SK-N-SH treated with all-trans-retinoic acid at 6 μM for 48 hours (cell line): ENCODE data around the gene KAT6B.

Experiments
- ATAC-seq: fragments of 200-7000 bp; cut with Tn5 transposase; 3 replicates; pipeline ENCODE4 v1.9.1; 2020; ENCODE audit warnings: mild to moderate bottlenecking, moderate library complexity
- ARNTL ChIP-seq: fragments of 450-650 bp; formaldehyde crosslinking; IDR thresholded peaks from 2 replicates; pipeline ENCODE4 v1.5.0; 2020; ENCODE audit warnings: low read depth, mild to moderate bottlenecking, moderate library complexity, borderline replicate concordance
- BACH2 ChIP-seq: fragments of 250-450 bp; sonication (Bioruptor Pico); IDR thresholded peaks from 2 replicates; pipeline ENCODE4 v1.9.0; 2021; ENCODE audit warnings: mild to moderate bottlenecking, borderline replicate concordance
- CREB5 ChIP-seq: fragments of 250-450 bp; sonication (Bioruptor Pico); IDR thresholded peaks from 2 replicates; pipeline ENCODE4 v1.5.1; 2020; ENCODE audit warnings: low read depth, mild to moderate bottlenecking, moderate library complexity
- CSDC2 ChIP-seq: fragments of 250-450 bp; sonication (Bioruptor Pico); IDR thresholded peaks from 2 replicates; pipeline ENCODE4 v1.5.0; 2020; ENCODE audit warnings: mild to moderate bottlenecking, moderate library complexity
- CSRNP3 ChIP-seq: fragments of 250-450 bp; sonication (Bioruptor Pico); IDR thresholded peaks from 2 replicates; pipeline ENCODE4 v1.5.1; 2021; ENCODE audit warnings: mild to moderate bottlenecking, moderate library complexity
- ESRRG ChIP-seq: fragments of 250-450 bp; sonication (Bioruptor Pico); IDR thresholded peaks from 2 replicates; pipeline ENCODE4 v1.6.1; 2021; ENCODE audit warnings: mild to moderate bottlenecking
- GLIS3 ChIP-seq: fragments of 250-450 bp; sonication (Bioruptor Pico); IDR thresholded peaks from 2 replicates; pipeline ENCODE4 v1.5.0; 2020; ENCODE audit warnings: mild to moderate bottlenecking, moderate library complexity
- ISL1 ChIP-seq: fragments of 250-450 bp; sonication (Bioruptor Pico); IDR thresholded peaks from 2 replicates; pipeline ENCODE4 v2.1.2; 2022; ENCODE audit warnings: mild to moderate bottlenecking, moderate library complexity
- OSR1 ChIP-seq: fragments of 250-450 bp; sonication (Bioruptor Pico); IDR thresholded peaks from 2 replicates; pipeline ENCODE4 v1.8.0; 2022; ENCODE audit warnings: moderate library complexity, mild to moderate bottlenecking, inconsistent platforms
- PATZ1 ChIP-seq: fragments of 250-450 bp; sonication (Bioruptor Pico); IDR thresholded peaks from 2 replicates; pipeline ENCODE4 v1.8.0; 2020; ENCODE audit warnings: mild to moderate bottlenecking, moderate library complexity, borderline replicate concordance
- POU6F1 ChIP-seq: fragments of 250-450 bp; sonication (Bioruptor Pico); IDR thresholded peaks from 2 replicates; pipeline ENCODE4 v1.8.0; 2021; ENCODE audit warnings: low read depth, mild to moderate bottlenecking, moderate library complexity, borderline replicate concordance
- PPARA ChIP-seq: fragments of 250-450 bp; sonication (Bioruptor Pico); IDR thresholded peaks from 2 replicates; pipeline ENCODE4 v1.5.0; 2020; ENCODE audit warnings: mild to moderate bottlenecking, borderline replicate concordance
- RARB ChIP-seq: fragments of 250-450 bp; sonication (Bioruptor Pico); IDR thresholded peaks from 2 replicates; pipeline ENCODE4 v1.8.0; 2021; ENCODE audit warnings: mild to moderate bottlenecking, moderate library complexity
- SNAI2 ChIP-seq: fragments of 250-450 bp; sonication (Bioruptor Pico); IDR thresholded peaks from 2 replicates; pipeline ENCODE4 v1.5.0; 2020; ENCODE audit warnings: mild to moderate bottlenecking, moderate library complexity
- TCF4 ChIP-seq: fragments of 250-450 bp; sonication (Bioruptor Pico); IDR thresholded peaks from 2 replicates; pipeline ENCODE4 v1.8.0; 2021; ENCODE audit warnings: mild to moderate bottlenecking, moderate library complexity, borderline replicate concordance
- TOX ChIP-seq: fragments of 250-450 bp; sonication (Bioruptor Pico); IDR thresholded peaks from 2 replicates; pipeline ENCODE4 v1.8.0; 2021; ENCODE audit warnings: mild to moderate bottlenecking, moderate library complexity, borderline replicate concordance
- TSHZ2 ChIP-seq: fragments of 250-450 bp; sonication (Bioruptor Pico); IDR thresholded peaks from 2 replicates; pipeline ENCODE4 v1.5.0; 2020; ENCODE audit warnings: mild to moderate bottlenecking, moderate library complexity
- ZC3H10 ChIP-seq: fragments of 250-450 bp; sonication (Bioruptor Pico); IDR thresholded peaks from 2 replicates; pipeline ENCODE4 v1.5.1; 2021; ENCODE audit warnings: mild to moderate bottlenecking, moderate library complexity
- ZFP3 ChIP-seq: fragments of 250-450 bp; sonication (Bioruptor Pico); IDR thresholded peaks from 2 replicates; pipeline ENCODE4 v1.5.0; 2020; ENCODE audit warnings: mild to moderate bottlenecking, moderate library complexity
- ZFP30 ChIP-seq: fragments of 450-650 bp; formaldehyde crosslinking; IDR thresholded peaks from 2 replicates; pipeline ENCODE4 v1.5.0; 2022; ENCODE audit warnings: mild to moderate bottlenecking, moderate library complexity
- ZNF565 ChIP-seq: fragments of 450-650 bp; formaldehyde crosslinking; conservative IDR thresholded peaks from 2 replicates; pipeline ENCODE4 v1.5.0; 2020; ENCODE audit warnings: low read depth, mild to moderate bottlenecking, moderate library complexity
- ZNF70 ChIP-seq: fragments of 450-650 bp; formaldehyde crosslinking; IDR thresholded peaks from 2 replicates; pipeline ENCODE4 v1.5.0; 2020; ENCODE audit warnings: mild to moderate bottlenecking, moderate library complexity
- ZNF8 ChIP-seq: fragments of 450-650 bp; formaldehyde crosslinking; IDR thresholded peaks from 2 replicates; pipeline ENCODE4 v1.5.0; 2020; ENCODE audit warnings: mild to moderate bottlenecking, moderate library complexity

KAT6B gene

GRCh38 chr10:75068523-75068922 is 242.1 kb downstream of the KAT6B start:
- ATAC-seq, result no peak
- TF ChIP-seq POU6F1 (CRISPR knock-in tag) (no peak), ARNTL (CRISPR knock-in tag) (no peak), SNAI2 (CRISPR knock-in tag) (no peak), TOX (no peak), CSDC2 (no peak), PPARA (no peak), BACH2 (CRISPR knock-in tag) (no peak), ZNF565 (CRISPR knock-in tag) (no peak), OSR1 (CRISPR knock-in tag) (no peak), TSHZ2 (CRISPR knock-in tag) (no peak), CREB5 (no peak), ZNF8 (CRISPR knock-in tag) (no peak), RARB (CRISPR knock-in tag) (no peak), CSRNP3 (CRISPR knock-in tag) (no peak), ISL1 (CRISPR knock-in tag) (no peak), ZFP3 (CRISPR knock-in tag) (no peak), ESRRG (CRISPR knock-in tag) (no peak), ZFP30 (CRISPR knock-in tag) (no peak), PATZ1 (CRISPR knock-in tag) (no peak), TCF4 (CRISPR knock-in tag) (no peak)

- no peak for TF ChIP-seq ZNF8 (CRISPR knock-in tag)
- TF ChIP-seq CREB5, result no peak
- no peak for TF ChIP-seq ARNTL (CRISPR knock-in tag)
- no peak for TF ChIP-seq TSHZ2 (CRISPR knock-in tag)
- TF ChIP-seq PPARA, result no peak
- no peak for TF ChIP-seq ZC3H10 (CRISPR knock-in tag)
- TF ChIP-seq POU6F1 (CRISPR knock-in tag), result no peak
- TF ChIP-seq ESRRG (CRISPR knock-in tag), result no peak
- TF ChIP-seq ZNF70, result no peak
- TF ChIP-seq RARB (CRISPR knock-in tag), result no peak
- no peak for TF ChIP-seq CSDC2
- no peak for TF ChIP-seq OSR1 (CRISPR knock-in tag)
- no peak for TF ChIP-seq TOX
- TF ChIP-seq ZNF565 (CRISPR knock-in tag), result no peak
- no peak for TF ChIP-seq SNAI2 (CRISPR knock-in tag)
- no peak for TF ChIP-seq TCF4 (CRISPR knock-in tag)
- no peak for TF ChIP-seq GLIS3 (CRISPR knock-in tag)
- ATAC-seq, result no peak
Observed at GRCh38 chr10:75070476-75070875, 244.1 kb downstream of the KAT6B start.
